Kidney tubule cell (primary cell): ENCODE data around the gene SP140.

Source experiments
- DNase-seq: peaks from one replicate; pipeline ENCODE4 v3.0.0-alpha.2; 2018; ENCODE audit warnings: low spot score

Gene SP140

GRCh38 chr2:230226051-230226551, 565 bp downstream of the SP140 start:
- no peak for DNase-seq

- DNase-seq: no peak
These were observed 1.7 kb downstream of the SP140 start for GRCh38 chr2:230227216-230227615.

GRCh38 chr2:230230087-230230486, 4.6 kb downstream of the SP140 start:
- DNase-seq: peak; percentile 97

- DNase-seq: no peak
These were observed 5.1 kb downstream of the SP140 start for GRCh38 chr2:230230496-230231200.

- DNase-seq: peak; percentile 12
These were observed 5.7 kb downstream of the SP140 start for GRCh38 chr2:230231251-230231650.

GRCh38 chr2:230234122-230234722, 8.7 kb downstream of the SP140 start:
- no peak for DNase-seq

- peak; percentile 35 for DNase-seq
These were observed 9.3 kb downstream of the SP140 start for GRCh38 chr2:230234845-230235244.

- peak; percentile 16 for DNase-seq
These were observed 18.7 kb downstream of the SP140 start for GRCh38 chr2:230244211-230244610.

- no peak for DNase-seq
These were observed 20.7 kb downstream of the SP140 start for GRCh38 chr2:230246206-230246605.

- no peak for DNase-seq
These were observed 24.7 kb downstream of the SP140 start for GRCh38 chr2:230250231-230250630.

GRCh38 chr2:230254152-230254881, 28.8 kb downstream of the SP140 start:
- DNase-seq: no peak

GRCh38 chr2:230256733-230257332, 31.3 kb downstream of the SP140 start:
- no peak for DNase-seq

- DNase-seq: no peak
These were observed 32.9 kb downstream of the SP140 start for GRCh38 chr2:230258483-230258882.

- no peak for DNase-seq
These were observed 36.7 kb downstream of the SP140 start for GRCh38 chr2:230262246-230262645.

GRCh38 chr2:230264945-230265344, 39.4 kb downstream of the SP140 start:
- DNase-seq: peak; percentile 52

- no peak for DNase-seq
These were observed 41.1 kb downstream of the SP140 start for GRCh38 chr2:230266638-230267037.

GRCh38 chr2:230267059-230267458, 41.5 kb downstream of the SP140 start:
- DNase-seq: no peak

- DNase-seq: no peak
These were observed 42.0 kb downstream of the SP140 start for GRCh38 chr2:230267556-230267955.

- DNase-seq: no peak
These were observed 43.2 kb downstream of the SP140 start for GRCh38 chr2:230268606-230269243.

- DNase-seq: no peak
These were observed 44.2 kb downstream of the SP140 start for GRCh38 chr2:230269715-230270114.

- no peak for DNase-seq
These were observed 57.4 kb downstream of the SP140 start for GRCh38 chr2:230282936-230283335.

- no peak for DNase-seq
These were observed 60.5 kb downstream of the SP140 start for GRCh38 chr2:230286048-230286447.
